ENCODE measurements around the gene DNAJC7. TPM values are rescaled to one million over a fixed set of nuclear protein-coding genes. Genes with fewer than 3 reads are reported as not detected.
A peak's percentile ranks its signal among the peaks of the same experiment; 100 is the strongest.

The DNAJC7 gene
- total and polyA plus RNA-seq, 9 of the 15 experiments (the other 6 are each of a cell fraction or from before 2014, with no cell fraction given), result 85.8 to 262 (median 157) TPM

DNA sequence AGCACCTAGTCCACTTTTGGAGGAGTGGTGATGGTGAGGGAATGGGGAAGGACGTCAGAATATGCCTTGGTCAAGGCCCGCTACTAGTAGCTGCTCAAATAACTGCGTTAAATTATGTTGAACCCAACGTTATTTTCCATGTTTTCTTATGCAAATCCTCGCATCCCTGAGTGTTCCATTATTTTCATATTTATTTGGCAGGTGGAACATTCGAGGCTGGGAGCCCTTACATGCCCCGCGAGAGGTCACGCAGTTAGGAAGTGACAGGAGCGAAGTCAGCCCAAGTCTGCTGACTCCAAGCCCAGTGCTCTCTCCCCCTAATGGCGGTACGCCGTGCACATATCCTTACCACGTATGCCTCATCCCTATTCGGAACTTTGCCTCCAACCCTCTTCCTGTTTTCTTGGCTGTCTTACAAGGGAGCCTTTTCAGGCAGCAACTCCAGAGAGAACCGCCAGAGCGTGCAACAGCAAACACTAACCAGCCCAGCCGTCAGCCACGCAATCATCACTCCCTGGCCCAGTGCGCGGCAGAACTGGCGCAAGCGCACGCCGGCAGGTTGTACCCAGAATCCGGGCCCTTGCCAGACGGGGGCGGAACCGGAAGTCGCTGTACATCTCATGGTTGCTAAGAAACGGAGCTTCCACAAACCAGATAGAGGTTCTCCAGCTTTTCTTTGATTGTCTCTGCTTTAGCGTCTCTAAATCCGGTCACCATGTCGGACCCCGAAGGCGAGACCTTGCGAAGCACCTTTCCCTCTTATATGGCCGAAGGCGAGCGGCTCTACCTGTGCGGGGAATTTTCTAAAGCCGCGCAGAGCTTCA is 87.0 kb downstream of the DNAJC7 start, which contains the start of gene ODAD4:
Gene ODAD4, plus strand, starts transcription at position 609 of the 824 bp plus-strand sequence. Its CDS starts 107 bp downstream, at position 716.
- intact Hi-C loops (cut with micrococcal nuclease) (loop anchor here (2.0 kb wide), 1 partner anchor 29 kb away; no protein-coding TSS in a partner anchor), in situ Hi-C loops (cut with MboI) (no loop called here)
- peaks cover 13% of the 10 kb centered on the region; the same call in 2 of the 3 replicates for H3K79me2 ChIP-seq (ENCODE audit: control insufficient read depth, insufficient read depth, low read length)
- H3K27me3 ChIP-seq (ENCODE audit: control insufficient read depth in 2 of 2, insufficient read depth in 2 of 2, low read length in 2 of 2), result no peaks in the 10 kb centered on the region
- peak within 1 kb of the TSS; percentile 82 for H3K27ac ChIP-seq (ENCODE audit: extremely low read depth, low read depth, low read length)
- peaks cover 19 to 21% of the 10 kb centered on the region in 2 experiments; a peak in 4 of 5 replicates for H3K4me1 ChIP-seq (replicated peaks in 1 of 2; ENCODE audit: control insufficient read depth in 2 of 2, insufficient read depth in 2 of 2, low read length in 2 of 2)
- no peaks in the 10 kb centered on the region for H3K9me3 ChIP-seq (replicated peaks; ENCODE audit: control insufficient read depth, insufficient read depth, low read depth, low read length)
- H3K9me1 ChIP-seq (ENCODE audit: control insufficient read depth, insufficient read depth, low read length), result no peaks in the 10 kb centered on the region
- CTCF ChIA-PET (ENCODE audit: low intra/inter-chr PET ratio), result interaction anchor here (1.5 kb wide), 1 partner anchor 29 kb away, joined by 9 read pairs; no protein-coding TSS in a partner anchor
- POLR2A ChIA-PET, result interaction anchor here (0.6 to 2.4 kb wide), 14 partner anchors 8 to 606 kb away, joined by 3 to 21 read pairs (median 4); partner anchors contain the start of genes ACLY, CNP, EIF1 and JUP
- H2AFZ ChIP-seq (ENCODE audit: low read depth, low read length), result peak within 1 kb of the TSS; percentile 93
- TSS peak; percentile 96 for BruUV-seq (replicated peaks)
- peak; percentile 96 for FAIRE-seq
- peak within 1 kb of the TSS; percentile 45 for H3K4me3 ChIP-seq
- peak within 1 kb of the TSS; percentile 79 to 90 for H3K9ac ChIP-seq (ENCODE audit: insufficient read depth in 1 of 2, low read depth in 2 of 2, low read length in 2 of 2)
- no peaks in the 10 kb centered on the region for H3K36me3 ChIP-seq (ENCODE audit: control insufficient read depth, insufficient read depth, low read length)
- under 1% methylated on average over 43 of the region's 43 CpGs for WGBS (ENCODE audit: insufficient coverage, low coverage, missing lambda C conversion rate)
- H3K4me2 ChIP-seq (ENCODE audit: insufficient read depth, low read length), result peak within 1 kb of the TSS; percentile 98
- peak; percentile 92 to 97 (median 95) for DNase-seq (ENCODE audit: extremely low read depth in 1 of 4, low spot score in 3 of 4)
- ATAC-seq, result peak; percentile 99
- H4K20me1 ChIP-seq (replicated peaks; ENCODE audit: control insufficient read depth, insufficient read depth, low read length), result no peaks in the 10 kb centered on the region
- TF ChIP-seq POLR3G (IDR thresholded peaks at IDR 0.05; ENCODE audit: extremely low read depth, insufficient read length, insufficient replicate concordance) (no peak), WHSC1 (IDR thresholded peaks at IDR 0.05; ENCODE audit: low read length) (no peak), PHF20 (IDR thresholded peaks at IDR 0.05; ENCODE audit: partially characterized antibody) (peak; percentile 78), ZNF184 (CRISPR knock-in tag; IDR thresholded peaks at IDR 0.05) (no peak), ZNF239 (CRISPR knock-in tag; IDR thresholded peaks at IDR 0.05) (peak; percentile 44), RBM34 (IDR thresholded peaks at IDR 0.05; ENCODE audit: borderline replicate concordance, insufficient read depth, low read length) (no peak), TCFL5 (CRISPR knock-in tag; conservative IDR thresholded peaks at IDR 0.05) (no peak), SMARCC2 (IDR thresholded peaks at IDR 0.05; ENCODE audit: low read depth) (peak; percentile 60; the same call in 1 of the 2 replicates), TAF1 (IDR thresholded peaks at IDR 0.05; ENCODE audit: control insufficient read depth, extremely low read depth, insufficient read depth, low read length, severe bottlenecking) (peak; percentile 78), ZNF165 (CRISPR knock-in tag; IDR thresholded peaks at IDR 0.05; ENCODE audit: borderline replicate concordance) (no peak), BRD9 (IDR thresholded peaks at IDR 0.05; ENCODE audit: low read depth, partially characterized antibody) (peak; percentile 33), ZNF707 (CRISPR knock-in tag; conservative IDR thresholded peaks at IDR 0.05) (no peak), NR2F6 (CRISPR knock-in tag; IDR thresholded peaks at IDR 0.05) (no peak), ZNF140 (CRISPR knock-in tag; IDR thresholded peaks at IDR 0.05) (no peak), KLF6 (CRISPR knock-in tag; IDR thresholded peaks at IDR 0.05; ENCODE audit: borderline replicate concordance) (no peak), ZNF589 (CRISPR knock-in tag; IDR thresholded peaks at IDR 0.05; ENCODE audit: low read depth) (no peak), FOSL1 (tag; conservative IDR thresholded peaks at IDR 0.05) (no peak), ARHGAP35 (IDR thresholded peaks at IDR 0.05; ENCODE audit: partially characterized antibody) (no peak)
- TF ChIP-seq, protein P1, sequence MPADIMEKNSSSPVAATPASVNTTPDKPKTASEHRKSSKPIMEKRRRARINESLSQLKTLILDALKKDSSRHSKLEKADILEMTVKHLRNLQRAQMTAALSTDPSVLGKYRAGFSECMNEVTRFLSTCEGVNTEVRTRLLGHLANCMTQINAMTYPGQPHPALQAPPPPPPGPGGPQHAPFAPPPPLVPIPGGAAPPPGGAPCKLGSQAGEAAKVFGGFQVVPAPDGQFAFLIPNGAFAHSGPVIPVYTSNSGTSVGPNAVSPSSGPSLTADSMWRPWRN (IDR thresholded peaks at IDR 0.05; ENCODE audit: low read depth), result no peak
- TF ChIP-seq, protein P2, sequence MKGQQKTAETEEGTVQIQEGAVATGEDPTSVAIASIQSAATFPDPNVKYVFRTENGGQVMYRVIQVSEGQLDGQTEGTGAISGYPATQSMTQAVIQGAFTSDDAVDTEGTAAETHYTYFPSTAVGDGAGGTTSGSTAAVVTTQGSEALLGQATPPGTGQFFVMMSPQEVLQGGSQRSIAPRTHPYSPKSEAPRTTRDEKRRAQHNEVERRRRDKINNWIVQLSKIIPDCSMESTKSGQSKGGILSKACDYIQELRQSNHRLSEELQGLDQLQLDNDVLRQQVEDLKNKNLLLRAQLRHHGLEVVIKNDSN (CRISPR knock-in tag; IDR thresholded peaks at IDR 0.05), result no peak
